HCT116 (cell line): Measurements from ENCODE around the gene ODR4. TPM values are rescaled to one million over a fixed set of nuclear protein-coding genes. Genes with fewer than 3 reads are reported as not detected.
A peak's percentile ranks its signal among the peaks of the same experiment; 100 is the strongest.

Experiments used
- ATAC-seq: fragments of 200-7000 bp; cut with Tn5 transposase; 2 replicates; pipeline ENCODE4 v1.9.1; 2020; ENCODE audit warnings: mild to moderate bottlenecking, moderate library complexity
- BruUV-seq: library from RNA; stranded (reverse); fragments of 400-500 nt; replicated peaks from 2 replicates; lab custom pipeline; 2021; lab: Mats Ljungman, UMichigan
- CTCF ChIA-PET: fragments of 300-600 bp; sonication (Branson Sonifier 250); formaldehyde crosslinking; loops from one replicate; lab custom pipeline; 2021; ENCODE audit warnings: antibody characterized with exemption; lab: Charles Lee
- POLR2A ChIA-PET: fragments of 300-600, 350-600 bp; sonication (Branson Sonifier 250); formaldehyde crosslinking; loops from one replicate; lab custom pipeline; 2021; ENCODE audit warnings: antibody characterized with exemption; lab: Charles Lee
- RAD21 ChIA-PET, 2 experiments: fragments of 300-600 bp; sonication (Branson Sonifier 250); formaldehyde crosslinking; loops; one replicate each; lab custom pipeline; 2023; ENCODE audit warnings: low total read pairs in 2 of 2; ENCODE audit not compliant: uncharacterized antibody in 2 of 2, unreplicated experiment in 2 of 2, low non-redundant PET in 1 of 2; lab: Charles Lee
- DNase-seq: peaks from one replicate; pipeline ENCODE4 v3.0.0-alpha.2; 2010; ENCODE audit warnings: low read depth, low spot score
- H2AFZ ChIP-seq: fragments of 200-600 bp; shearing (Covaris generic), sonication (generic); 2 replicates; pipeline ENCODE4 v1.6.1; 2017; ENCODE audit warnings: low read depth, mixed run types, mixed read lengths, antibody characterized with exemption, low read length; ENCODE audit not compliant: poor library complexity, severe bottlenecking
- H3K27ac ChIP-seq: 2 replicates; pipeline ENCODE4 v1.5.1; 2012; ENCODE audit warnings: low read depth, low read length
- H3K27me3 ChIP-seq: fragments of 200-600 bp; sonication (generic); 2 replicates; pipeline ENCODE4 v1.6.1; 2016; ENCODE audit warnings: mixed run types, low read length, mixed read lengths; ENCODE audit not compliant: insufficient read depth
- H3K36me3 ChIP-seq, 2 experiments: fragments of 200-500 bp in 1 of 2; fragments of 200-600 bp in 1 of 2; sonication (Bioruptor generic) in 1 of 2; sonication (generic) in 1 of 2; 2 replicates each; pipeline versions ENCODE4 v1.5.1 to v1.6.1; 2014 to 2016; ENCODE audit warnings: low read length in 2 of 2, inconsistent platforms in 1 of 2, mixed read lengths in 1 of 2, mixed run types in 1 of 2; ENCODE audit not compliant: insufficient read depth in 2 of 2, control insufficient read depth in 1 of 2
- H3K4me1 ChIP-seq, 2 experiments: fragments of 200-600 bp in 1 of 2; sonication (generic) in 1 of 2; 2 replicates each; pipeline versions ENCODE4 v1.5.1 to v1.6.1; 2012 to 2017; ENCODE audit warnings: low read length in 2 of 2, inconsistent platforms in 1 of 2, mild to moderate bottlenecking in 1 of 2, mixed read lengths in 1 of 2, mixed run types in 1 of 2, moderate library complexity in 1 of 2; ENCODE audit not compliant: insufficient read depth in 2 of 2, control insufficient read depth in 1 of 2
- H3K4me2 ChIP-seq: fragments of 200-600 bp; sonication (generic); 2 replicates; pipeline ENCODE4 v1.6.1; 2017; ENCODE audit warnings: mixed run types, low read length, mixed read lengths
- H3K4me3 ChIP-seq, 2 experiments: fragments of 200-600 bp in 1 of 2; sonication (generic) in 1 of 2; replicated peaks in 1 of 2; 2 replicates each; pipeline ENCODE4 v1.5.1; 2011 to 2016; ENCODE audit warnings: low read length in 2 of 2, control low read depth in 1 of 2, low read depth in 1 of 2, mild to moderate bottlenecking in 1 of 2, mixed read lengths in 1 of 2, mixed run types in 1 of 2
- H3K79me2 ChIP-seq: fragments of 200-600 bp; sonication (generic); 2 replicates; pipeline ENCODE4 v1.6.1; 2017; ENCODE audit warnings: mild to moderate bottlenecking, mixed run types, low read length, moderate library complexity, mixed read lengths; ENCODE audit not compliant: insufficient read depth
- H3K9ac ChIP-seq: fragments of 200-600 bp; sonication (generic); 2 replicates; pipeline ENCODE4 v1.6.1; 2016; ENCODE audit warnings: low read length, mixed read lengths
- H3K9me2 ChIP-seq: fragments of 200-600 bp; sonication (generic), shearing (Covaris generic); 2 replicates; pipeline ENCODE4 v1.6.1; 2017; ENCODE audit warnings: mixed run types, mild to moderate bottlenecking, moderate library complexity; ENCODE audit not compliant: insufficient read depth
- H3K9me3 ChIP-seq, 2 experiments: fragments of 200-500 bp in 1 of 2; fragments of 200-600 bp in 1 of 2; sonication (Bioruptor generic) in 1 of 2; sonication (generic) in 1 of 2; 2 replicates each; pipeline ENCODE4 v1.6.1; 2014 to 2017; ENCODE audit warnings: low read length in 2 of 2, mixed read lengths in 2 of 2, inconsistent platforms in 1 of 2, low read depth in 1 of 2, mild to moderate bottlenecking in 1 of 2, mixed run types in 1 of 2, moderate library complexity in 1 of 2; ENCODE audit not compliant: control insufficient read depth in 1 of 2, insufficient read depth in 1 of 2
- H4K20me1 ChIP-seq: fragments of 200-600 bp; sonication (generic), shearing (Covaris generic); 2 replicates; pipeline ENCODE4 v1.6.1; 2017; ENCODE audit warnings: mixed run types, mild to moderate bottlenecking, moderate library complexity; ENCODE audit not compliant: insufficient read depth
- CEBPB ChIP-seq: IDR thresholded peaks from 2 replicates; pipeline ENCODE4 v1.6.1; 2012; ENCODE audit warnings: low read depth
- EGR1 ChIP-seq: IDR thresholded peaks from 2 replicates; pipeline ENCODE4 v1.6.1; 2012; ENCODE audit warnings: low read depth
- ELF1 ChIP-seq: IDR thresholded peaks from 2 replicates; pipeline ENCODE4 v1.6.1; 2012; ENCODE audit warnings: low read depth, borderline replicate concordance
- EZH2 ChIP-seq: fragments of 200-600 bp; sonication (generic); IDR thresholded peaks from 2 replicates; pipeline ENCODE4 v1.6.1; 2017; ENCODE audit warnings: antibody characterized with exemption, mixed run types
- EZH2phosphoT487 ChIP-seq: fragments of 200-600 bp; IDR thresholded peaks from 2 replicates; pipeline ENCODE4 v1.6.1; 2018; ENCODE audit warnings: antibody characterized with exemption, borderline replicate concordance
- MAX ChIP-seq: IDR thresholded peaks from 2 replicates; pipeline ENCODE4 v1.6.1; 2012
- POLR2AphosphoS5 ChIP-seq: IDR thresholded peaks from 2 replicates; pipeline ENCODE4 v1.6.1; 2011; ENCODE audit warnings: mild to moderate bottlenecking, low read depth, low read length, moderate library complexity
- REST ChIP-seq: IDR thresholded peaks from 2 replicates; pipeline ENCODE4 v1.6.1; 2012; ENCODE audit warnings: low read depth
- SRF ChIP-seq: IDR thresholded peaks from 2 replicates; pipeline ENCODE4 v1.6.1; 2012; ENCODE audit warnings: low read depth
- TCF7L2 ChIP-seq: IDR thresholded peaks from 2 replicates; pipeline ENCODE4 v1.7.0; 2011; ENCODE audit warnings: borderline replicate concordance, inconsistent platforms; ENCODE audit not compliant: insufficient read depth, insufficient read length; ENCODE audit errors: extremely low read depth
- YY1 ChIP-seq: IDR thresholded peaks from 2 replicates; pipeline ENCODE4 v1.6.1; 2011; ENCODE audit warnings: low read length, low read depth, moderate library complexity, mild to moderate bottlenecking; ENCODE audit not compliant: insufficient replicate concordance; ENCODE audit errors: extremely low read depth
- ZFX ChIP-seq: fragments of 450-650 bp; IDR thresholded peaks from 2 replicates; pipeline ENCODE4 v1.6.1; 2017
- intact Hi-C: fragments of 100-400 bp; cut with micrococcal nuclease; formaldehyde crosslinking; loops from 2 replicates; pipeline ENCODE4 v1.10.0; 2022
- total RNA-seq: library from RNA; stranded (reverse); gene quantifications from one replicate; pipeline ENCODE4 v1.2.1, GENCODE V29; 2021; ENCODE audit not compliant: unreplicated experiment
- TF ChIP-seq, protein P1 (sequence below): IDR thresholded peaks from 2 replicates; pipeline ENCODE4 v1.6.1; 2011; ENCODE audit warnings: mild to moderate bottlenecking, low read length, moderate library complexity; ENCODE audit not compliant: insufficient replicate concordance; ENCODE audit errors: extremely low read depth

Gene ODR4
- total RNA-seq, 1 experiment from 2014 or later: 18.4 TPM

DNA sequence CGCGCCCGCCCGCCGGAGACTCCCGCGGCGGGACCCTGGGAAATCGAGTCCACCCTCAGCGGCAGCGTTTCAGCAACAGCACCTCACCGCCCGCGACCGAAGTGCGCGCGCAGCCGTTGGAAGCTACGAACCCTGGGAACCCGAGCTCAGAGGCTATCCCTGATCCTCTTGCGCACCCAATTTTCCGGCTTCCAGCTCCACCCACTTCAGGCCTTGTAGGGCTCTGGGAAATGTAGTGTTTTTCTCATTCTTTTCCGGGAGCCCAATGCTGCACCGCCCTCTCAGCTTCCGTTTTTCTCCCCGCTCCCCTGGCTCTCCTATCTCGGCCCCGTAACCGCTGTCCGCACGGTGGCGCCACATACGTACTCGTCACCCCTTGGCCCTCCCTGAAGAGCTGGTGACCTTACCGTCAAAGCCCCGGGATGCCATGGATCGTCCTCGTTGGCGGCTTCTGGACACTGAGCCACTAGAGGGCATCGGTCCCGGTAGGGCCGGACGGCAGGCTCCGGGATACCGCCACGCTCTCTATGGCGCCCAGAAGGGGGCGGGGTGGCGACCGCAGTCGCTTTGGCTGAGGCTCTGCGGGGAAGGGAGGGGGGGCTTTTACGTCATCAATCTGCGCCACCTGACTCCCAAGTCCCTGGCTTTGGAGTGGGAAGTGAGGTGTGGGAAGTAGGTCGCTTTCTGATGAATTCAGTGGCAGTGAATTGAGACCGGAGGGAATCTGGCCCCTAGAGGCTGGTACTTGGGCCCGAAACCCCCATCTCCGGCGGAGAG, at the start of gene ODR4, which contains the start of gene TPR (continued):
- TF ChIP-seq, protein P1, sequence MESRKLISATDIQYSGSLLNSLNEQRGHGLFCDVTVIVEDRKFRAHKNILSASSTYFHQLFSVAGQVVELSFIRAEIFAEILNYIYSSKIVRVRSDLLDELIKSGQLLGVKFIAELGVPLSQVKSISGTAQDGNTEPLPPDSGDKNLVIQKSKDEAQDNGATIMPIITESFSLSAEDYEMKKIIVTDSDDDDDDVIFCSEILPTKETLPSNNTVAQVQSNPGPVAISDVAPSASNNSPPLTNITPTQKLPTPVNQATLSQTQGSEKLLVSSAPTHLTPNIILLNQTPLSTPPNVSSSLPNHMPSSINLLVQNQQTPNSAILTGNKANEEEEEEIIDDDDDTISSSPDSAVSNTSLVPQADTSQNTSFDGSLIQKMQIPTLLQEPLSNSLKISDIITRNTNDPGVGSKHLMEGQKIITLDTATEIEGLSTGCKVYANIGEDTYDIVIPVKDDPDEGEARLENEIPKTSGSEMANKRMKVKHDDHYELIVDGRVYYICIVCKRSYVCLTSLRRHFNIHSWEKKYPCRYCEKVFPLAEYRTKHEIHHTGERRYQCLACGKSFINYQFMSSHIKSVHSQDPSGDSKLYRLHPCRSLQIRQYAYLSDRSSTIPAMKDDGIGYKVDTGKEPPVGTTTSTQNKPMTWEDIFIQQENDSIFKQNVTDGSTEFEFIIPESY: peak; percentile 27
- TF ChIP-seq SRF (peak; percentile 95), TCF7L2 (no peak), MAX (peak; percentile 83), ELF1 (peak; percentile 90), POLR2AphosphoS5 (peak; percentile 89)

GRCh38 chr1:186326009-186326408, 49.6 kb upstream of the ODR4 start:
- Histone ChIP-seq H3K4me1 (no peaks in the 10 kb centered on the region), H4K20me1 (no peaks in the 10 kb centered on the region), H2AFZ (no peak overlapping the region), H3K9ac (no peak overlapping the region), H3K27me3 (no peaks in the 10 kb centered on the region), H3K4me2 (no peak overlapping the region), H3K9me2 (no peaks in the 10 kb centered on the region), H3K4me3 (no peak overlapping the region), H3K9me3 (no peaks in the 10 kb centered on the region), H3K36me3 (peaks cover 63 to 81% of the 10 kb centered on the region in 2 experiments), H3K79me2 (peaks cover 7% of the 10 kb centered on the region; the same call in 1 of the 2 replicates), H3K27ac (no peak overlapping the region)
- ChIA-PET RAD21 (no interaction called here), POLR2A (no interaction called here), CTCF (interaction anchor here (1.2 kb wide), 1 partner anchor 36 kb away, joined by 4 read pairs; no protein-coding TSS in a partner anchor)
- intact Hi-C loops: loop anchor here (5.0 kb wide), 1 partner anchor 36 kb away; no protein-coding TSS in a partner anchor
- DNase-seq (no peak), ATAC-seq (no peak)
- no TSS peak for BruUV-seq
- TF ChIP-seq ZFX (no peak), REST (no peak), SRF (no peak), YY1 (no peak), EGR1 (no peak), MAX (no peak), EZH2 (no peak), CEBPB (no peak), EZH2phosphoT487 (no peak)
- TF ChIP-seq, protein P1: no peak
